GM12864 (cell line): ENCODE data around the gene CUBN.

Experiments
- DNase-seq: peaks from one replicate; pipeline ENCODE4 v3.0.0-alpha.2; 2011; ENCODE audit warnings: low read depth
- H3K4me3 ChIP-seq: 2 replicates; pipeline ENCODE4 v1.5.1; 2011; ENCODE audit warnings: mild to moderate bottlenecking, low read depth, low read length, control low read depth
- TF ChIP-seq, protein P1 (sequence below): IDR thresholded peaks from 2 replicates; pipeline ENCODE4 v1.5.1; 2011; ENCODE audit warnings: low read depth, mild to moderate bottlenecking, moderate library complexity, low read length, control low read depth, inconsistent platforms; ENCODE audit errors: missing control alignments

CUBN gene

DNA sequence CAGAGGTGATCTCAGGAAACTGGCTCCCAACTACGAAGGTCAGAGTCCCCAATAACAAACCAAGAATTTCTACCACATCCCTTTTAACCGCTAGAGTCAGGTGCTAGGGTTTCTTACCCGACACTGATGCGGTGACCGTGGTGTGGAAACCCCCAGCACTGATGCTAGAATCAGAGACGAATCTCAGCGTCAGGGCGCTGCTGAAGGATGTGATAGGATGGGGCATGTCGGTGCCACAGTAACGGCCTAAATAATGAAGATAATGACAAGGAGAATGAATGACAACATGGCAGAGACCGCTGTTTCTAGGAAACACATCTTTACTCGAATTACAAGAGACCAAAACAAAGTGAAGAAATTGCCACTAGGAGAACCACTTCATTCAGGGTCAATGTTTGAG, 181.2 kb downstream of the CUBN start:
- DNase-seq, result no peak
- TF ChIP-seq, protein P1, sequence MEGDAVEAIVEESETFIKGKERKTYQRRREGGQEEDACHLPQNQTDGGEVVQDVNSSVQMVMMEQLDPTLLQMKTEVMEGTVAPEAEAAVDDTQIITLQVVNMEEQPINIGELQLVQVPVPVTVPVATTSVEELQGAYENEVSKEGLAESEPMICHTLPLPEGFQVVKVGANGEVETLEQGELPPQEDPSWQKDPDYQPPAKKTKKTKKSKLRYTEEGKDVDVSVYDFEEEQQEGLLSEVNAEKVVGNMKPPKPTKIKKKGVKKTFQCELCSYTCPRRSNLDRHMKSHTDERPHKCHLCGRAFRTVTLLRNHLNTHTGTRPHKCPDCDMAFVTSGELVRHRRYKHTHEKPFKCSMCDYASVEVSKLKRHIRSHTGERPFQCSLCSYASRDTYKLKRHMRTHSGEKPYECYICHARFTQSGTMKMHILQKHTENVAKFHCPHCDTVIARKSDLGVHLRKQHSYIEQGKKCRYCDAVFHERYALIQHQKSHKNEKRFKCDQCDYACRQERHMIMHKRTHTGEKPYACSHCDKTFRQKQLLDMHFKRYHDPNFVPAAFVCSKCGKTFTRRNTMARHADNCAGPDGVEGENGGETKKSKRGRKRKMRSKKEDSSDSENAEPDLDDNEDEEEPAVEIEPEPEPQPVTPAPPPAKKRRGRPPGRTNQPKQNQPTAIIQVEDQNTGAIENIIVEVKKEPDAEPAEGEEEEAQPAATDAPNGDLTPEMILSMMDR, result no peak
- H3K4me3 ChIP-seq, result no peak overlapping the region

DNA sequence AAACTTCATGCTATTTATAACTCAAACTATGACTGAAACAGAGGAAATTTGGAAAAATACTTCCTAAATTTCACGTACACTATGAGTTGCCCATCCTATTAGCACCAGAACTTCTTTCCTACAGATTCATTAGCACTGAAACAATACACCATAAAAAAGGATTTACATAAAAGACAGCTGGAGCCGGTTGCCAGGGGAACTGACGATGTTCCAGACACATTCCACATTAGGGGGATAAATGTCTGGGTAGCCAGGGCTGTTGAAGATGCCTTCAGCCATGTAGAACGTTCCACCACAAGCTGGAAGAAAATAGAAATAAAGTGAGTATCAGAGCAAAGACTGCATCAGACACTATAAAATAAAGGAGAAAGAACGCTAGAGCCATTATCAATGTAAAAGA, 182.5 kb downstream of the CUBN start:
- TF ChIP-seq, protein P1, result no peak
- DNase-seq, result no peak
- H3K4me3 ChIP-seq, result no peak overlapping the region

DNA sequence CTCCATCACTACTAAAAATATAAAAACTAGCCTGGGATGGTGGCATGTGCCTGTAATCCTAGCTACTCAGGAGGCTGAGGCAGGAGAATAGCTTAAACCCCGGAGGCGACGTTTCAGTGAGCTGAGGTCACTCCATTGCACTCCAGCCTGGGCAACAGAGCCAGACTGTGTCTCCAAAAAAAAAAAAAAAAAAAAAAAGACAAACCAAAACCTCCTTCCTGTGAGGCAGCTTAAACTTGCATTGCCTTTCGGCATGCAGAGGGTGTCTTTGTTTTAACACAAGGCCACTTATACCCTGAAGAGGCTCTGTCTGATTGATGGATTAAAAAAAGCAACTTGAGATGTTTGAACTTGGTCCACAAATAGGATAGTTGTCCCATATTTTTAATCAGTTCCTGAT, 184.0 kb downstream of the CUBN start:
- no peak overlapping the region for H3K4me3 ChIP-seq
- TF ChIP-seq, protein P1, result no peak
- DNase-seq, result no peak

DNA sequence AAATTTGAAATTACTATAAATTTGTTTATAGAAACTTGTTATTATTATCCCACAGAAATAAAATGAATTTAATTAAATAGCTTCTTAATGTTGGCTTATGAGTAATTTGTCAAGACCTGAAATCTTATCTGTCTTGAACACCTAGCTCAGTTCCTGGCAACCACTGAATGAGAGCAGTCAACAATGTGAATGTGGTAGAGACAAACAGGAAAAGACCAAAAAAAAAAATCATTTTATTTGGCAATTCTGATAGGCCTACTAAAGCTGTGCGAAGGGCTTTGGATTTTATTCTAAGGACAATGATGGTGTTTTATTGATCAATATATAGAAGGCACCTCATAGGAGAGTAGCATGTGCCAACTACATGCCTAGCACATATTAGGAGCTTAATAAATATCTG, 184.6 kb downstream of the CUBN start:
- H3K4me3 ChIP-seq, result no peak overlapping the region
- TF ChIP-seq, protein P1, result no peak
- DNase-seq, result no peak

DNA sequence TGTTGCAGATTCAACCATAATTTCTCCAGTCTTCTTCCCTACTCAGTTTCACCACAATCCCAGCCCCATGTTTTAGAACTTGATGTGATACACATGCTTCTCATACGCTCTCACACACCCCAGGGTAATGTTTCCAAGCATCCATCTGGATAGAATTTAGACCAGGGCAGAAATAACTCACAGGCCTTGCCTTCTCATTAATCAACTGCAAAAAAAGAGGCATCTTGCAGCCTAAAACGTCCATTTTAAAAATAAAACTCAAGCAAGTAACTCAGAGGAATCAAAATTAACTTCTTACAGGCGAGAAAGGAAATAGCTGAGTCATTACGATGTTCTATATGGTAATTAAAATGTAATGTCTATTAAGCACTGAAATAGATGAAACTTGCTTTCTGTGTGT, 185.2 kb downstream of the CUBN start:
- DNase-seq, result no peak
- TF ChIP-seq, protein P1, result no peak
- no peak overlapping the region for H3K4me3 ChIP-seq

DNA sequence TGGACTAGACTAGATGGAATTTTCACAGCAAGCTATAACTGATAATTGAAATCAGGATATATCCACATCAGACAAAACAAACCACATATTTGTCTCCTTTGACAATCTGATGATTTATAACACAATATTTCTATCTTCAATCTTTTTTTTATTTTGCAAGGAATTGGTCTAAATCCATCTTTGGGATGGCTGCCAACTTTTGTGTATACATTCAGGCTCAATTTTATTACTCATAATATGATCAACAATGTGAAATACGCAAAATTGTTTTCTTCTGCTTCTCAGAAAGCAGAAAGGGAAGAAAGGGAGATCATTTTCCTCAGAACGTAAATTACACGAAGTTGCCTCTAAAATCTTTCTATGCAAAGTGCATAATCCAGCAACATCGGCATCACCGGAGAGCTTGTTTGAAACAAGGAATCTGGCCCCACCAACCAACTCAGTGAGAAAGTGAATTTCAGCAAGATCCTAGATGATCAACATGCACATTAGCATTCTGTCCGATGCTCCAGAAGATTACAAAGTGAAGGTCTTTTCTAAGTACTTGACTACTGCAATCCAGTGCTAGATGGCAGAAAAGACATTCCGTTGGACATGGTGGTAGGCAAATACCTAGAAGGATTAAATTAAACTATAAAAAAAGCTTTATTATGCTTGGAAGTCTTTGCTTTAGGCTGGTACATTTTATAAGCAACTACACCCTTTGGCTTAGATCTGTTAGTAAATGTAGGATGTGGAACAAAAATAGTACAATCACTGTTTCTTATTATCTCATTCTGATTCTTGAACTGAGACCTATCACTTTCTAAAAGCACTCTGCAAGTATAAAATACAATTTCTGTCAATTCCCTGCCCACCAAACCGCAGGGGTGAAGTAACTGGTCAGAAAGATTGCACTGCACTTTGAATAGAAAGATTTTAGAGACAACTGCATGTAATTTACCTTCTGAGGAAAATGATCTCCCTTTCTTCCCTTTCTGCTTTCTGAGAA, 186.0 kb downstream of the CUBN start:
- no peak for DNase-seq
- no peak overlapping the region for H3K4me3 ChIP-seq
- TF ChIP-seq, protein P1, result no peak
